Suppressor macrophage (primary cell): ENCODE data around the gene PAPSS2.
A peak's percentile ranks its signal among the peaks of the same experiment; 100 is the strongest.
"Not testable (repeated sequence)": the region's sequence is repeated elsewhere in the genome, so short reads cannot be mapped to it uniquely, and the experiment has no call there.

Source experiments
- DNase-seq, 4 experiments: peaks; one replicate each; pipeline ENCODE4 v3.0.0-alpha.2; 2020 to 2022

PAPSS2 gene

DNA sequence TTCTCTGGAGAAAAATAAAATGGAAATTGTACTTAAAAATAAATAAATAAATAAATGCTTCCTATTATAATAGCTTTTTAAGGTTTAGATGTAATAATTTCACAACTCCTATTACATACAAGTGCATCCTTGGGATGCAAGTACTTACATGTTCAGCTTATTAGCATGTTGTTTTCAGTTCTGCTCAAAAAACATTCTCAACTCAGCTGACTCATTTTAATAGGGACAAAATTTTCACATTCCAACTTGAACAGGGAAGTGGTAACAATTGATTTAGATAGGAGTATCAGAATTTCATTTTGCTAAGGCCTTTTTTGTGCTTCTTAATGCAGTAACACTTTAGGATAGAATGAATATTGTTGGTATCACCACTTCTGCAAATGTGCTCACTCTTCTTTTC, 16.7 kb upstream of the PAPSS2 start:
- no peak for DNase-seq

- DNase-seq = no peak
These were observed 15.8 kb upstream of the PAPSS2 start for GRCh38 chr10:87643920-87644319.

GRCh38 chr10:87644500-87644899, 15.2 kb upstream of the PAPSS2 start:
- not testable (repeated sequence) for DNase-seq

DNA sequence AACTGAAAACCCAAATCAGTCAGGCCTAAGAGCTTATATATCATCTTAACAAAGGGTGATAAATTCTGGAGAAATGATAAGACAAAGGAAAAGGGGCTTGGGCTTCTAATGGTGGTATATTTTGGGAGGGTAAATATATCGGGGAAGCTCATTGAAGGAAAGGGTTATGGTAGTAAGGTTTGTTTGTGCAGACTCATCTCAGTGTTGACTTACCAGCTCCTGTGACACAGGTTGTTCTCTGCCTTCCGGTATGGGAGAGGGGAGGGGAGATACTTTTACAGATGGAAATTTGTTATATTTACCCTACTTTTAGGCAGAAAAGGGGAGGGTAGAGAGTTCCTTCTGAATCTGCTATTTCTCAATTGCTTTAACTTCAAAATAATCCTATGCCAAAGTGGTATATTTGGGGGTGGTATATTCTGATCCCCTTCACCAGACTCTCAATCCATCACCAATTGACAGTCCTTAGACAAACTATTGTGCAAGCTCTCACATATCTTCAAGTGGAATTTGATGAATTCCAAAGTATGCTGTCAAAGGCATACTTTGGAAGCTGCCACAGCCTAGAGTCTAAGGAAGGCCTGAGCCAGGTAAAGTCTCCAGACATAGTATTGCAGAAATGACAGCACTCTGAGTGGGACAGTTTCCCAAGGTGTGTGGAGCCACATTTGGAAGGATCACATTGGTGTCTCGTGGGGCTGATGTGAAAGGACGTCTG, 13.3 kb upstream of the PAPSS2 start:
- no peak for DNase-seq

GRCh38 chr10:87646935-87647334, 12.7 kb upstream of the PAPSS2 start:
- no peak for DNase-seq

DNA sequence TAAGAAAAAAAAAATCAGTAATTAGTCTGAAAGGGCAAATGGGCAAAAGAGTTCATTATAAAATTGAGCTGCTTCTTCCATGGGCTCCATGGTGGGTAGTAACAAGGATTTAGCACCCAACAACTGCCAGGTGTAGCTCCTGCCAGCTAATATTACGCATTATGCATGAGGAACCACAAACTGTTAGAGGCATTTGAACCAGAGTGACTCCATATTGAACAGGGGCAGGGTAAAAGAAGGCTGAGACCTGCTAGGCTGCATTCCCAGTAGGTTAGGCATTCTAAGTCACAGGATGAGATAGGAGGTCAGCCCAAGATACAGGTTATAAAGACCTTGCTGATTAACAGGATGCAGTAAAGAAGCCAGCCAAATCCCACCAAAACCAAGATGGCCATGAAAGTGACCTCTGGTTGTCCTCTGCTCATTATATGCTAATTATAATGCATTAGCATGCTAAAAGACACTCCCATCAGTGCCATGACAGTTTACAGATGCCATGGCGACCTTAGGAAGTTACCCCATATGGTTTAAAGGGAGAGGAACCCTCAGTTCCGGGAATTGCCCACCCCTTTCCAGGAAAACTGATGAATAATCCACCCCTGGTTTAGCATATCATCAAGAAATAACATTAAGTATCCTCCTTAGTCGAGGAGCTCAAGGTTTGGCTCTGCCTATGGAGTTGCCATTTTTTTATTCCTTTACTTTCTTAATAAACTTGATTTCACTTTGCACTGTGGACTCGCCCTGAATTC, 8.7 kb upstream of the PAPSS2 start:
- no peak for DNase-seq

DNA sequence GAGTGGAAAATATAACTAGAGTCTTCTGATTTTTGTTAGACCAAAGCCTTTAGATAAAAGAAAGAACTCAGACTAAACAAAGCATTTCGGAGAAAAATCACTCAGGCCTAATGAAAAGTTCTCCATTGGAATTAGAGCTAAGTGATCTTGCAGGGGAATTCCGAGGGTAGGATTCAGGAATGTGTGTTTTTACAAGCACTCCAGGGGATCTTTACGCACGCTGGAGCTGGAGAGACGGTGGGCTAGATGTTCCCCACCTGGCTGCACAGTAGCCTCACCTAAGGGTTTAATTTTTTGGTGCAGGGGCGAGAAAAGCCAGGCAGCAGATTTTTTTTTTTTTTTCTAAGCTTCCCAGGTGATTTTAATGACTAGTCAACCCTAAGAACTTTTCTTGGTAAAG, 7.9 kb upstream of the PAPSS2 start:
- DNase-seq = no peak

DNA sequence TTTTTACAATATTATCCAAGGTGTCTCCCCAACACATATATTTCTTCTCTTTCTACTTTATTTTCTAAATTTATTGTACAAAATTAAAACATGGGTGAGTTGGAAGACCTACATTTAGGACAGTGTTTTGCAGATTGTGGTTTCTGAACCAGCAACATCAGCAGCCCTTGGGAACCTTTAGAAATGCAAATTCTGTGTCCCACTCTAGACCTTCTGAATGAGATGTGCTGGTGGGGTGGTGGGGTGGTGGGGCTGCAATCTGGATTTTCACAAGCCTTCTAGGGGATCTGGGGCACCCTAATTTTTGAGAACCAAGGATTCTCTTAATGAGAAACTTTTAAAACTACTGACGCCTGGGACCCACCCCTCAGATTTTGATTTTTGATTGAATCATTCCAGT, 7.4 kb upstream of the PAPSS2 start:
- no peak for DNase-seq

GRCh38 chr10:87654212-87654611, 5.5 kb upstream of the PAPSS2 start:
- peak in 1 of 4 experiments; percentile 20 for DNase-seq

- DNase-seq = peak; percentile 48 to 82 (median 55)
These were observed 3.1 kb upstream of the PAPSS2 start for GRCh38 chr10:87656431-87657072.

GRCh38 chr10:87657371-87657770, 2.3 kb upstream of the PAPSS2 start:
- peak; percentile 80 to 96 (median 84) for DNase-seq

GRCh38 chr10:87658321-87658795, 1.3 kb upstream of the PAPSS2 start:
- DNase-seq = peak in 1 of 4 experiments; percentile 19

DNA sequence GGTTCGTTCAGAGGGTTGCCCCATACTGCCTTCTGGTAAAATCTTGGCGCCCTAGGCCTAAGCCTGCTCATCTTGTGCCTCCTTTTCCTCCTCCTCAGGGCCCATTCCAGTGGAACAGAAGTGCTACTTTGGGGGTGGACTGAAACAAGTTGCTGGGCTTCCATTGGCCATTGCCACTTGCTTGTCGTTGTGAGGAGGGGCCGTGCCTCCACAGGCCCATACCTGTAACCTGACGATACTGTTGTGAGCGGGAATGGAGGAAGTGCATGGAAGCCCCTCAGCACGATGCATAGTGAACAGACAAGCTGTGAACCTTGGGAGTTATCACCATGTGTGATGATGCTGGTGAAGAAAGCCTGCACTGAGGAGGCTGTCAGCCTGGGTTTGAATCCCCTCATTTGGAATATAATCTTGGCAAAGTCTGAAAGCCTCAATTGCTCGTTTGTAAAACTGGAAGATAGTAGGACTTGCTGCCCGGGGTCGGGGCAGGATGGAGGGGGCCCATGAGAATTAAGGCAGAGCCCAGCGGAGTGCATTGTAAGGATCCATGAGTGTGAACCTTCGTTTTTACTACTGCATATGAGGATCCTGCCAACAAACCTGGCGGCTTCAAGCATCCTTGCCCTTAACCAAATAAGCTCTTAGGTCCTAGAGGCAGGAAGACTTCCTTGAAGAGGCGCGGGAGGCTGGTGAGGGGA, 671 bp upstream of the PAPSS2 start:
- DNase-seq = no peak

DNA sequence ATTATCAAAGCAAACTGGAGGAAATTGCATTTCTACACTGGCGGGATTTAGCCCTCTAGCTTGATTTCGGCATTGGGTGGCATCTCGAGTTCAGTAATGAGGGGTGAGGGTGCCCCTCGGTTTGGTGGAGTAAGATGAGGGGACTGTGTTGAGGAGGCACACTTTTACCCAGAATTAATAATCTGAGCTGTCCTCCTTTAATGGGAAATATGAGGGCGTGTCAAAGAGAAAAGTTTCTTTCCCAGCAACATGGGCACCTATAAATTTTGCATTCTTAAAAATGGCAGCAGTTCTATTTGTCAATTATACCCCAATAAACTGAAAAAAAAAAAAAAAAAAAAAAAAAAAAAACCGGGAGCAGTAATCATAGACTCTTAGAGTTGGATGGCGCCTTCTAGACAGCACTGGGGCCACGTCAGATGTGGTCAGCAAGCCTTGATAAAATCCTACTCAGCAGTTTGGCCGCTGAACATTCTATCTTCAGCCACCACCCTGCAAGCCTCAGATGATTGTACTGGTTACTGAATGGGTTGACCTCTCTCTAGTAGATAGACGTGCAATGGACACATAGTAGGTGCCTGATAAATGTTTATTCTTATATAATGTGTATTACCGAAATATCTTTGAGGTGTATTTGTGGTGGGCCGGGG, 931 bp downstream of the PAPSS2 start:
- peak; percentile 30 to 51 (median 46) for DNase-seq

GRCh38 chr10:87661861-87662785, 2.4 kb downstream of the PAPSS2 start:
- DNase-seq = no peak

- no peak for DNase-seq
These were observed 4.6 kb downstream of the PAPSS2 start for GRCh38 chr10:87664276-87664701.

DNA sequence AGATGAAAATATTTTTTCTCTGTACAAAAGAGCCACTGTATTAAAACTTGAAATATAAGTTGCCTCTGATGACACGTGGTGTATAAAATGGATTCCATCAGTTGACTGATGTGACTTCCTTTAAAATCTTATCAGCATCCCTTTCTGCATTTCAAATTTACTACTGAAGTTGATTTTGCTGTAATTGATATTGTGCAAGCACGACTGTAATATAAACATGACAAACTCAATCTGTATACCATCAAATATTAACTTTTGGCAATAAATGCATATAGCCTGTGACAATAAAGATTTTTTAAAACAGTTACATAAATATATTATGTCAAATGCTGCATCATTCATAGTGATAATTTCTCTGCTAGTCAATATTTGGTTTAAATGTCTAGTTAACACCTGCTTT, 7.8 kb downstream of the PAPSS2 start:
- no peak for DNase-seq

- peak; percentile 61 to 83 (median 76) for DNase-seq
These were observed 8.8 kb downstream of the PAPSS2 start for GRCh38 chr10:87668324-87669074.

DNA sequence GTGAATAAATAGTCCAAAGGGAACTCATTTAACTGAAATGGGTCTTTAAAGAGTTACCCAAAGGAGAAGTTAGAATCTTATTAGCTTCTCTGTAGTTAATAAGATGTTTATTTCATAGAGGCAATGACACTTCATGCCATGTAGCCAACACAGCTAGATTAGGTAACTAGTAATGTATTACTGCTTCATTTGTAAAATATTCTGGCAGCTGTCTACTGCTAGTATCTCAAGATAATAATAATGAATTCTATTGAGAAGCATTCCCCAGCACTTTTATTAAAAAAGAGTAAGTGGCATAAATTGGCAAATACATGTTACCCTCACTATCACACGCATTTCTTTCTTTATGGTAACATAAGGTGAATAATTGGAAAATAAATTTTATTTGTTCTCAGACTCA, 10.1 kb downstream of the PAPSS2 start:
- no peak for DNase-seq

- peak in 2 of 4 experiments; percentile 16 to 57 for DNase-seq
These were observed 10.9 kb downstream of the PAPSS2 start for GRCh38 chr10:87670586-87670985.
